ENCODE results near the gene TNFRSF12A.
"Not testable (repeated sequence)": the region's sequence is repeated elsewhere in the genome, so short reads cannot be mapped to it uniquely, and the experiment has no call there.

Gene TNFRSF12A

GRCh38 chr16:3051494-3051893 is 31.3 kb downstream of the TNFRSF12A start:
- no peak for DNase-seq

GRCh38 chr16:3052571-3053329 is 32.6 kb downstream of the TNFRSF12A start:
- not testable (repeated sequence) for DNase-seq

- not testable (repeated sequence) for DNase-seq
These were observed 33.2 kb downstream of the TNFRSF12A start for GRCh38 chr16:3053330-3053710.

- peak; percentile 84 to 87 for DNase-seq
These were observed 35.0 kb downstream of the TNFRSF12A start for GRCh38 chr16:3054965-3055733.

GRCh38 chr16:3055734-3056115 is 35.6 kb downstream of the TNFRSF12A start:
- not testable (repeated sequence) for DNase-seq

- no peak for DNase-seq
These were observed 36.4 kb downstream of the TNFRSF12A start for GRCh38 chr16:3056336-3057180.

- no peak for DNase-seq
These were observed 37.3 kb downstream of the TNFRSF12A start for GRCh38 chr16:3057181-3058138.

GRCh38 chr16:3058139-3059030 is 38.2 kb downstream of the TNFRSF12A start:
- DNase-seq: peak; percentile 10 to 18

- peak; percentile 21 to 48 for DNase-seq
These were observed 39.0 kb downstream of the TNFRSF12A start for GRCh38 chr16:3059041-3059722.

GRCh38 chr16:3059723-3060242 is 39.6 kb downstream of the TNFRSF12A start:
- DNase-seq: no peak

- DNase-seq: no peak
These were observed 40.4 kb downstream of the TNFRSF12A start for GRCh38 chr16:3060339-3061127.

- DNase-seq: no peak
These were observed 42.4 kb downstream of the TNFRSF12A start for GRCh38 chr16:3062553-3062952.

GRCh38 chr16:3063625-3064386 is 43.6 kb downstream of the TNFRSF12A start:
- DNase-seq: no peak

GRCh38 chr16:3065069-3065741 is 45.0 kb downstream of the TNFRSF12A start, which contains the start of gene IL32:
Gene IL32, plus strand, starts transcription at chr16:3065640. Its CDS starts 172 bp downstream, at chr16:3065812.
- DNase-seq: no peak

GRCh38 chr16:3065742-3066439 is 45.7 kb downstream of the TNFRSF12A start:
- DNase-seq: no peak

- DNase-seq: no peak
These were observed 46.2 kb downstream of the TNFRSF12A start for GRCh38 chr16:3066440-3066748.

GRCh38 chr16:3068487-3068886 is 48.3 kb downstream of the TNFRSF12A start:
- DNase-seq: no peak
